HepG2 (cell line): Measurements from ENCODE around the gene PIK3C3. TPM values are rescaled to one million over a fixed set of nuclear protein-coding genes. Genes with fewer than 3 reads are reported as not detected.

ENCODE experiments used
- CTCF ChIP-seq: sonication (generic); formaldehyde crosslinking; IDR thresholded peaks from 2 replicates; pipeline ENCODE4 v1.5.0; 2020; ENCODE audit warnings: mild to moderate bottlenecking, missing genetic modification reagents, moderate library complexity
- HOXA5 ChIP-seq: sonication (generic); formaldehyde crosslinking; IDR thresholded peaks from 2 replicates; pipeline ENCODE4 v1.4.0; 2020; ENCODE audit warnings: missing genetic modification reagents
- MLLT10 ChIP-seq: sonication (generic); formaldehyde crosslinking; IDR thresholded peaks from 2 replicates; pipeline ENCODE4 v1.4.0; 2020; ENCODE audit warnings: missing genetic modification reagents
- MTF1 ChIP-seq: sonication (generic); formaldehyde crosslinking; IDR thresholded peaks from 2 replicates; pipeline ENCODE4 v1.5.0; 2020; ENCODE audit warnings: missing genetic modification reagents
- NFAT5 ChIP-seq: sonication (generic); formaldehyde crosslinking; IDR thresholded peaks from 2 replicates; pipeline ENCODE4 v1.4.0; 2020; ENCODE audit warnings: missing genetic modification reagents
- NR2C2 ChIP-seq: sonication (generic); formaldehyde crosslinking; IDR thresholded peaks from 2 replicates; pipeline ENCODE4 v1.4.0; 2020; ENCODE audit warnings: missing genetic modification reagents, mild to moderate bottlenecking, moderate library complexity, borderline replicate concordance
- NR3C1 ChIP-seq: sonication (generic); formaldehyde crosslinking; IDR thresholded peaks from 2 replicates; pipeline ENCODE4 v1.4.0; 2020; ENCODE audit warnings: missing genetic modification reagents
- RCOR2 ChIP-seq: IDR thresholded peaks from 2 replicates; pipeline ENCODE4 v1.6.1; 2016; ENCODE audit warnings: missing biosample characterization, missing genetic modification reagents
- RFXAP ChIP-seq: sonication (generic); formaldehyde crosslinking; IDR thresholded peaks from 2 replicates; pipeline ENCODE4 v1.4.0; 2020; ENCODE audit warnings: missing genetic modification reagents, borderline replicate concordance
- ZBTB40 ChIP-seq, 2 experiments: fragments of 450-650 bp in 1 of 2; sonication (generic) in 1 of 2; formaldehyde crosslinking in 1 of 2; IDR thresholded peaks; 2 replicates each; pipeline versions ENCODE4 v1.6.1 to v1.8.0; 2016 to 2022; ENCODE audit warnings: antibody characterized with exemption in 1 of 2, mild to moderate bottlenecking in 1 of 2, missing genetic modification reagents in 1 of 2
- ZNF878 ChIP-seq: sonication (generic); formaldehyde crosslinking; IDR thresholded peaks from 2 replicates; pipeline ENCODE4 v1.8.1; 2023; ENCODE audit warnings: mild to moderate bottlenecking, missing genetic modification reagents, moderate library complexity
- polyA plus RNA-seq, 8 experiments: library from polyadenylated mRNA; depleted of rRNA in 3 of 8; stranded (reverse) in 7 of 8; unstranded in 1 of 8; fragments of >200 nt; fragmentation: Illumina TruSeq in 4 of 8; extraction: Trizol in 4 of 8; gene quantifications; 2 replicates each; pipeline versions ENCODE4 v1.2.1 to v1.2.3, GENCODE V29; 2011 to 2016; ENCODE audit warnings: low read depth in 4 of 8, missing spikeins in 1 of 8, mixed read lengths in 1 of 8; ENCODE audit not compliant: insufficient read depth in 1 of 8
- total RNA-seq, 5 experiments: library from RNA; depleted of rRNA; stranded (reverse); fragments of >200 nt; fragmentation: Illumina TruSeq; extraction: Trizol; gene quantifications; 2 replicates each; pipeline ENCODE4 v1.2.3, GENCODE V29; 2016; ENCODE audit warnings: low read depth in 1 of 5

PIK3C3 gene
- total and polyA plus RNA-seq, 2 of the 13 experiments (the other 11 are each of a cell fraction or from before 2014, with no cell fraction given), result 42.8 to 46.4 TPM

- TF ChIP-seq NR2C2 (CRISPR knock-in tag) (peak; percentile 68), NR3C1 (CRISPR knock-in tag) (no peak), MTF1 (CRISPR knock-in tag) (peak; percentile 42; the same call in 1 of the 2 replicates), MLLT10 (CRISPR knock-in tag) (no peak), ZBTB40 (IDR thresholded peaks at IDR 0.05) (peak; percentile 57), ZBTB40 (CRISPR knock-in tag; IDR thresholded peaks at IDR 0.05) (no peak), RFXAP (CRISPR knock-in tag) (0 out of 2 replicates have a peak, but pooled peaks have one; percentile 22), NFAT5 (CRISPR knock-in tag) (0 out of 2 replicates have a peak, but pooled peaks have one; percentile 33), RCOR2 (CRISPR knock-in tag) (no peak), CTCF (CRISPR knock-in tag) (no peak), ZNF878 (0 out of 2 replicates have a peak, but pooled peaks have one; percentile 31), HOXA5 (CRISPR knock-in tag) (0 out of 2 replicates have a peak, but pooled peaks have one; percentile 26)
These were observed at the start of gene PIK3C3 (continued) for GRCh38 chr18:41954827-41955613.
